Endothelial cell of umbilical vein (primary cell): ENCODE measurements around the gene PIGO. TPM values are rescaled to one million over a fixed set of nuclear protein-coding genes. Genes with fewer than 3 reads are reported as not detected.
A peak's percentile ranks its signal among the peaks of the same experiment; 100 is the strongest.

Experiments
- BruUV-seq: library from RNA; stranded (reverse); fragments of 400-500 nt; replicated peaks from 2 replicates; lab custom pipeline; 2021; lab: Mats Ljungman, UMichigan
- CTCF ChIA-PET: fragments of 300-600, 350-600 bp; sonication (Branson Sonifier 250); formaldehyde crosslinking; loops from one replicate; lab custom pipeline; 2021; ENCODE audit warnings: antibody characterized with exemption, inconsistent platforms; lab: Charles Lee
- POLR2A ChIA-PET: fragments of 300-600, 350-600 bp; sonication (Branson Sonifier 250); formaldehyde crosslinking; loops from one replicate; lab custom pipeline; 2021; ENCODE audit warnings: antibody characterized with exemption, inconsistent platforms; lab: Charles Lee
- DNase-seq: peaks from one replicate; pipeline ENCODE4 v3.0.0-alpha.2; 2011; ENCODE audit warnings: low read depth, low spot score
- FAIRE-seq: peaks from 2 replicates; lab custom pipeline; 2011; peaks lifted over from hg19 to GRCh38; lab: Jason Lieb, UNC
- H2AFZ ChIP-seq: 2 replicates; pipeline ENCODE4 v1.6.0; 2012; ENCODE audit warnings: low read depth, low read length, control low read depth, inconsistent platforms
- H3K27ac ChIP-seq: 2 replicates; pipeline ENCODE4 v1.5.1; 2011; ENCODE audit warnings: low read depth, mild to moderate bottlenecking, control low read depth, low read length, moderate library complexity; ENCODE audit not compliant: insufficient read depth
- H3K27me3 ChIP-seq, 2 experiments: 2 replicates each; pipeline versions ENCODE4 v1.6.0 to v1.6.1; 2011; ENCODE audit warnings: low read length in 2 of 2, mixed read lengths in 1 of 2; ENCODE audit not compliant: control insufficient read depth in 2 of 2, insufficient read depth in 2 of 2
- H3K36me3 ChIP-seq, 2 experiments: 2 replicates in 1 of 2; 3 replicates in 1 of 2; pipeline ENCODE4 v1.5.1; 2011; ENCODE audit warnings: low read length in 2 of 2, mild to moderate bottlenecking in 1 of 2, moderate library complexity in 1 of 2; ENCODE audit not compliant: control insufficient read depth in 2 of 2, insufficient read depth in 2 of 2; ENCODE audit errors: extremely low read depth in 1 of 2
- H3K4me1 ChIP-seq: 3 replicates; pipeline ENCODE4 v1.5.1; 2011; ENCODE audit warnings: mild to moderate bottlenecking, low read length; ENCODE audit not compliant: control insufficient read depth, insufficient read depth; ENCODE audit errors: extremely low read depth
- H3K4me2 ChIP-seq: 2 replicates; pipeline ENCODE4 v1.6.1; 2011; ENCODE audit warnings: low read length, control low read depth, mixed read lengths; ENCODE audit not compliant: insufficient read depth
- H3K4me3 ChIP-seq, 3 experiments: fragments of 200-600 bp in 1 of 3; sonication (generic), shearing (Covaris generic) in 1 of 3; replicated peaks in 1 of 3; 2 replicates each; pipeline ENCODE4 v1.5.1; 2011 to 2016; ENCODE audit warnings: control low read depth in 3 of 3, low read length in 3 of 3, mild to moderate bottlenecking in 2 of 3, inconsistent platforms in 1 of 3, low read depth in 1 of 3, moderate library complexity in 1 of 3; ENCODE audit not compliant: insufficient read depth in 1 of 3
- H3K79me2 ChIP-seq: 2 replicates; pipeline ENCODE4 v1.6.0; 2012; ENCODE audit warnings: low read length, inconsistent platforms; ENCODE audit not compliant: control insufficient read depth, insufficient read depth
- H3K9ac ChIP-seq: replicated peaks from 2 replicates; pipeline ENCODE3; 2011; ENCODE audit warnings: low read length, control low read depth; ENCODE audit not compliant: insufficient read depth; ENCODE audit errors: extremely low read depth
- H3K9me1 ChIP-seq: replicated peaks from 3 replicates; pipeline ENCODE4 v1.6.0; 2011; ENCODE audit warnings: mild to moderate bottlenecking, low read length; ENCODE audit not compliant: control insufficient read depth, insufficient read depth; ENCODE audit errors: extremely low read depth
- H3K9me3 ChIP-seq: replicated peaks from 2 replicates; pipeline ENCODE4 v1.5.1; 2012; ENCODE audit warnings: low read length, inconsistent platforms; ENCODE audit not compliant: control insufficient read depth, insufficient read depth
- H4K20me1 ChIP-seq: replicated peaks from 2 replicates; pipeline ENCODE3; 2011; ENCODE audit warnings: mild to moderate bottlenecking, low read length; ENCODE audit not compliant: control insufficient read depth, insufficient read depth; ENCODE audit errors: extremely low read depth
- EZH2 ChIP-seq: IDR thresholded peaks from 2 replicates; pipeline ENCODE4 v1.6.1; 2012; ENCODE audit warnings: borderline replicate concordance, low read depth, mild to moderate bottlenecking, moderate library complexity, low read length, inconsistent platforms; ENCODE audit not compliant: severe bottlenecking
- FOS ChIP-seq: IDR thresholded peaks from 2 replicates; pipeline ENCODE4 v1.6.1; 2011; ENCODE audit warnings: mild to moderate bottlenecking, low read length, moderate library complexity, borderline replicate concordance; ENCODE audit not compliant: insufficient read depth
- GATA2 ChIP-seq: IDR thresholded peaks from 2 replicates; pipeline ENCODE4 v1.7.0; 2011; ENCODE audit warnings: low read depth, mild to moderate bottlenecking, moderate library complexity, mixed read lengths, low read length; ENCODE audit not compliant: insufficient read length, insufficient read depth
- JUN ChIP-seq: IDR thresholded peaks from 2 replicates; pipeline ENCODE4 v1.6.1; 2011; ENCODE audit warnings: borderline replicate concordance, low read depth; ENCODE audit not compliant: insufficient read length, insufficient read depth
- MYC ChIP-seq: IDR thresholded peaks from one replicate; pipeline ENCODE4 v1.6.1; 2011; ENCODE audit warnings: mild to moderate bottlenecking, low read depth, low read length
- POLR2A ChIP-seq: IDR thresholded peaks from 2 replicates; pipeline ENCODE4 v1.6.1; 2012; ENCODE audit warnings: low read depth, mild to moderate bottlenecking, control low read depth, low read length
- POLR2AphosphoS5 ChIP-seq: IDR thresholded peaks from 2 replicates; pipeline ENCODE4 v1.6.1; 2012; ENCODE audit warnings: low read depth, mild to moderate bottlenecking, control low read depth, low read length, moderate library complexity; ENCODE audit not compliant: insufficient read depth
- dilution Hi-C: fragments of 300-500 bp; cut with MboI; formaldehyde crosslinking; loops from one replicate; pipeline ENCODE4 v1.15.0; 2019; ENCODE audit warnings: low sequenced_read_pairs; ENCODE audit not compliant: extremely low pct_ligation_motif_present
- intact Hi-C: fragments of 100-400 bp; cut with micrococcal nuclease; formaldehyde crosslinking; loops from one replicate; pipeline ENCODE4 v1.10.0; 2022
- polyA plus RNA-seq, 4 experiments: library from polyadenylated mRNA; depleted of rRNA in 3 of 4; stranded (reverse) in 3 of 4; unstranded in 1 of 4; fragments of >200 nt; gene quantifications; 2 replicates each; pipeline versions ENCODE4 v1.2.1 to v1.2.3, GENCODE V29; 2011 to 2012; ENCODE audit warnings: missing spikeins in 1 of 4
- total RNA-seq: library from RNA; stranded (reverse); gene quantifications from 2 replicates; pipeline ENCODE4 v1.2.3, GENCODE V29; 2021
- TF ChIP-seq, protein P1 (sequence below), 2 donors: IDR thresholded peaks; 1 replicate in 1 of 2; 2 replicates in 1 of 2; pipeline ENCODE4 v1.5.1; 2011; ENCODE audit warnings: low read length in 2 of 2, mild to moderate bottlenecking in 2 of 2, moderate library complexity in 2 of 2, control low read depth in 1 of 2, inconsistent platforms in 1 of 2, low read depth in 1 of 2; ENCODE audit not compliant: insufficient read depth in 1 of 2; ENCODE audit errors: extremely low read depth in 1 of 2
- TF ChIP-seq, protein P2 (sequence below): IDR thresholded peaks from 2 replicates; pipeline ENCODE4 v1.6.1; 2011; ENCODE audit not compliant: insufficient read depth, insufficient read length

Gene PIGO
- total and polyA plus RNA-seq, 2 donors (not counting 3 experiments of a cell fraction or from before 2014, with no cell fraction given) = 23.5 to 27.3 TPM

DNA sequence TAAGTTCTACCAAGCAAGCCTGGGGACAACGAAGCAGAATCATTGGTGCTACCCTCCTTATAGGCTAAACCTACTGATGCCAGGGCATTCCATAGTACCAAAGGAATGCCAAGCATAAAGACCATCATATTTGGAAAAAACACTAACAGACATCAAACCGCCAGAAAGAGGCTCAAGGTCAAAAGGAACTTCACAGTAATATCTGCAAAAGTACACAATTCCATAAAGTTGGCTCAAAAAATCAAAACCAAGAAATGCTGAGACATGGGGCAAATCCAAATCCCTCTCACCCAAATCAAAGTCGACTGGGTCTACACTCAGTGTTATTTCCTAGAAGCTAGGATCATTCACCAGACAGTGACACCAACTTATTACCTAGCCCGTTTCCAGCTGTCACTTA, 27.4 kb downstream of the PIGO start:
- H3K27me3 ChIP-seq = no peaks in the 10 kb centered on the region
- H3K4me1 ChIP-seq = peaks cover 29% of the 10 kb centered on the region
- TF ChIP-seq MYC (no peak), POLR2A (no peak), JUN (no peak), FOS (no peak), POLR2AphosphoS5 (no peak), EZH2 (no peak), GATA2 (no peak)
- TF ChIP-seq, protein P1, sequence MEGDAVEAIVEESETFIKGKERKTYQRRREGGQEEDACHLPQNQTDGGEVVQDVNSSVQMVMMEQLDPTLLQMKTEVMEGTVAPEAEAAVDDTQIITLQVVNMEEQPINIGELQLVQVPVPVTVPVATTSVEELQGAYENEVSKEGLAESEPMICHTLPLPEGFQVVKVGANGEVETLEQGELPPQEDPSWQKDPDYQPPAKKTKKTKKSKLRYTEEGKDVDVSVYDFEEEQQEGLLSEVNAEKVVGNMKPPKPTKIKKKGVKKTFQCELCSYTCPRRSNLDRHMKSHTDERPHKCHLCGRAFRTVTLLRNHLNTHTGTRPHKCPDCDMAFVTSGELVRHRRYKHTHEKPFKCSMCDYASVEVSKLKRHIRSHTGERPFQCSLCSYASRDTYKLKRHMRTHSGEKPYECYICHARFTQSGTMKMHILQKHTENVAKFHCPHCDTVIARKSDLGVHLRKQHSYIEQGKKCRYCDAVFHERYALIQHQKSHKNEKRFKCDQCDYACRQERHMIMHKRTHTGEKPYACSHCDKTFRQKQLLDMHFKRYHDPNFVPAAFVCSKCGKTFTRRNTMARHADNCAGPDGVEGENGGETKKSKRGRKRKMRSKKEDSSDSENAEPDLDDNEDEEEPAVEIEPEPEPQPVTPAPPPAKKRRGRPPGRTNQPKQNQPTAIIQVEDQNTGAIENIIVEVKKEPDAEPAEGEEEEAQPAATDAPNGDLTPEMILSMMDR (IDR thresholded peaks at IDR 0.05; ENCODE audit: extremely low read depth in 1 of 2, insufficient read depth in 1 of 2, low read depth in 1 of 2, low read length in 2 of 2) = no peak
- TF ChIP-seq, protein P2, sequence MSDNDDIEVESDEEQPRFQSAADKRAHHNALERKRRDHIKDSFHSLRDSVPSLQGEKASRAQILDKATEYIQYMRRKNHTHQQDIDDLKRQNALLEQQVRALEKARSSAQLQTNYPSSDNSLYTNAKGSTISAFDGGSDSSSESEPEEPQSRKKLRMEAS = no peak
- H3K4me2 ChIP-seq = peak overlapping the region; percentile 17
- no peak overlapping the region for H2AFZ ChIP-seq
- H3K9ac ChIP-seq = no peak overlapping the region
- peaks cover 67% of the 10 kb centered on the region for H3K79me2 ChIP-seq
- peaks cover 27 to 30% of the 10 kb centered on the region in 2 experiments for H3K36me3 ChIP-seq
- intact Hi-C loops (no loop called here), dilution Hi-C loops (no loop called here)
- no peaks in the 10 kb centered on the region for H3K9me3 ChIP-seq
- no peak overlapping the region for H3K27ac ChIP-seq
- peaks cover 16% of the 10 kb centered on the region for H4K20me1 ChIP-seq
- no TSS peak for BruUV-seq
- FAIRE-seq (peak; percentile 24), DNase-seq (no peak)
- ChIA-PET POLR2A (interaction anchor here (0.6 to 0.7 kb wide), 3 partner anchors 36 to 299 kb away, joined by 3 to 15 read pairs (median 3); no protein-coding TSS in a partner anchor), CTCF (interaction anchor here (0.9 kb wide), 1 partner anchor 85 kb away, joined by 4 read pairs; no protein-coding TSS in a partner anchor)
- no peaks in the 10 kb centered on the region for H3K9me1 ChIP-seq
- H3K4me3 ChIP-seq = no peak overlapping the region
